Esophagus muscularis mucosa (tissue), 3 donors: ENCODE measurements around the gene CDX1.

Experiments used
- CTCF ChIP-seq, 3 experiments: fragments of 200-600 bp in 2 of 3; fragments of 450-650 bp in 1 of 3; sonication (generic) in 2 of 3; IDR thresholded peaks; one replicate each; pipeline ENCODE4 v1.5.1; 2017 to 2019; ENCODE audit warnings: antibody characterized with exemption in 3 of 3, mild to moderate bottlenecking in 2 of 3, moderate library complexity in 1 of 3
- EP300 ChIP-seq: sonication (generic); formaldehyde crosslinking; IDR thresholded peaks from one replicate; pipeline ENCODE4 v1.6.1; 2017; ENCODE audit warnings: antibody characterized with exemption

DNA sequence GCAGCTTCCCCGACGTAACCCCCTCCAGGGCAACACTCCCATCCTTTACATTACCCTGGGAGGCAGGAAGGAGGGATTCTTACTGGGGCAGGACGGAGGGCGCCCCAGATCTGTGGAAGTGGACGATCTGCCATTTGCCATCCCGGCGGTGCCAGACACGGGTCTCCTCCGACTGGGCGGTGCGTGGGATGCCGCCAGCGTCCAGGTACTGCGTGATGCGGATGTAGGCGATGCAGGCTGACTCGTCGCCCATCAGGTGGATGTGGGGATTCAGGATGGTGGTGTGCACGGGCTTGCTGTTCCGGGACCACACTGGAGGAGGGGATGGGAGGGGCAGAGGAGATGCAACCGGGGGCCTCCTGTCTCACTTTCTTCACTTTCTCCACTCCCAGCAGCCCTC is 56.3 kb downstream of the CDX1 start:
- TF ChIP-seq EP300 (no peak), CTCF (IDR thresholded peaks at IDR 0.05) (no peak)
